PFSK-1 (cell line): Measurements from ENCODE around the gene SH3PXD2A. TPM values are rescaled to one million over a fixed set of nuclear protein-coding genes. Genes with fewer than 3 reads are reported as not detected.

Source experiments
- FOXP2 ChIP-seq: optimal IDR thresholded peaks from 2 replicates; pipeline ENCODE3; 2011; ENCODE audit warnings: borderline replicate concordance, control low read depth, inconsistent platforms; ENCODE audit not compliant: insufficient read depth; ENCODE audit errors: extremely low read length, extremely low read depth
- POLR2AphosphoS5 ChIP-seq: IDR thresholded peaks from 2 replicates; pipeline ENCODE4 v1.6.1; 2012; ENCODE audit warnings: low read depth, mild to moderate bottlenecking, control low read depth, low read length, moderate library complexity
- SIN3A ChIP-seq: IDR thresholded peaks from 2 replicates; pipeline ENCODE4 v1.6.1; 2012; ENCODE audit warnings: mild to moderate bottlenecking, low read length, moderate library complexity, borderline replicate concordance; ENCODE audit not compliant: insufficient read depth
- TAF1 ChIP-seq: IDR thresholded peaks from 2 replicates; pipeline ENCODE4 v1.6.1; 2012; ENCODE audit warnings: low read length, control low read depth, borderline replicate concordance; ENCODE audit not compliant: insufficient read depth
- polyA plus RNA-seq: library from polyadenylated mRNA; unstranded; fragments of >200 nt; gene quantifications from one replicate; pipeline ENCODE4 v1.2.1, GENCODE V29; 2012; ENCODE audit warnings: low read depth, missing spikeins; ENCODE audit not compliant: insufficient read length
- TF ChIP-seq, protein P1 (sequence below), 2 experiments: IDR thresholded peaks; 2 replicates each; pipeline versions ENCODE4 v1.6.1 to v1.8.0; 2011 to 2012; ENCODE audit warnings: low read depth in 2 of 2, low read length in 2 of 2, control low read depth in 1 of 2, inconsistent platforms in 1 of 2, mild to moderate bottlenecking in 1 of 2, moderate library complexity in 1 of 2; ENCODE audit not compliant: insufficient read depth in 1 of 2

Gene SH3PXD2A, protein sequence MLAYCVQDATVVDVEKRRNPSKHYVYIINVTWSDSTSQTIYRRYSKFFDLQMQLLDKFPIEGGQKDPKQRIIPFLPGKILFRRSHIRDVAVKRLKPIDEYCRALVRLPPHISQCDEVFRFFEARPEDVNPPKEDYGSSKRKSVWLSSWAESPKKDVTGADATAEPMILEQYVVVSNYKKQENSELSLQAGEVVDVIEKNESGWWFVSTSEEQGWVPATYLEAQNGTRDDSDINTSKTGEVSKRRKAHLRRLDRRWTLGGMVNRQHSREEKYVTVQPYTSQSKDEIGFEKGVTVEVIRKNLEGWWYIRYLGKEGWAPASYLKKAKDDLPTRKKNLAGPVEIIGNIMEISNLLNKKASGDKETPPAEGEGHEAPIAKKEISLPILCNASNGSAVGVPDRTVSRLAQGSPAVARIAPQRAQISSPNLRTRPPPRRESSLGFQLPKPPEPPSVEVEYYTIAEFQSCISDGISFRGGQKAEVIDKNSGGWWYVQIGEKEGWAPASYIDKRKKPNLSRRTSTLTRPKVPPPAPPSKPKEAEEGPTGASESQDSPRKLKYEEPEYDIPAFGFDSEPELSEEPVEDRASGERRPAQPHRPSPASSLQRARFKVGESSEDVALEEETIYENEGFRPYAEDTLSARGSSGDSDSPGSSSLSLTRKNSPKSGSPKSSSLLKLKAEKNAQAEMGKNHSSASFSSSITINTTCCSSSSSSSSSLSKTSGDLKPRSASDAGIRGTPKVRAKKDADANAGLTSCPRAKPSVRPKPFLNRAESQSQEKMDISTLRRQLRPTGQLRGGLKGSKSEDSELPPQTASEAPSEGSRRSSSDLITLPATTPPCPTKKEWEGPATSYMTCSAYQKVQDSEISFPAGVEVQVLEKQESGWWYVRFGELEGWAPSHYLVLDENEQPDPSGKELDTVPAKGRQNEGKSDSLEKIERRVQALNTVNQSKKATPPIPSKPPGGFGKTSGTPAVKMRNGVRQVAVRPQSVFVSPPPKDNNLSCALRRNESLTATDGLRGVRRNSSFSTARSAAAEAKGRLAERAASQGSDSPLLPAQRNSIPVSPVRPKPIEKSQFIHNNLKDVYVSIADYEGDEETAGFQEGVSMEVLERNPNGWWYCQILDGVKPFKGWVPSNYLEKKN
- 19.3 TPM for polyA plus RNA-seq

DNA sequence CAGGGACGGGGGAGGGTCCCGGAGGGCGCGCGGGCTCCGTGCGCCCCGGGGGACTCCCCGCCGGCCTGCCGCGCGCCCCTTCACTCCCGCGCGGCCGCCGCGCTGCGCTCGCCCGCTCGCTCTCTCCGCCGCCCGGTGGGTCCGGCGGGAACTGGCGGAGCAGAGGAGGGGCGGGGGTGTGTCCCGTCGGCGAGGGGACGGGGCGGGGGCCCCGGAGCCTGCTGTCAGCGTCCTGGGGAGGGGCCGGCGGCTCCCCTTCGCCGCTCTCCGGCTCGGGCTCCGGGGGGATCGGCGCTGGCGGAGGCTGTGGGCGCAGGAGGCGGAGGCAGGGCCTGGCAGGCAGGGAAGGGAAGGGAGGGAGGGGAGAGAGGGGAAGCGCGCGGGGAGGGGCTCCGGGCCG, at the start of gene SH3PXD2A:
Gene SH3PXD2A, minus strand, starts transcription at position 153 of the 400 bp plus-strand sequence. CDS start 310 bp downstream, outside the sequence.
- TF ChIP-seq, protein P1, sequence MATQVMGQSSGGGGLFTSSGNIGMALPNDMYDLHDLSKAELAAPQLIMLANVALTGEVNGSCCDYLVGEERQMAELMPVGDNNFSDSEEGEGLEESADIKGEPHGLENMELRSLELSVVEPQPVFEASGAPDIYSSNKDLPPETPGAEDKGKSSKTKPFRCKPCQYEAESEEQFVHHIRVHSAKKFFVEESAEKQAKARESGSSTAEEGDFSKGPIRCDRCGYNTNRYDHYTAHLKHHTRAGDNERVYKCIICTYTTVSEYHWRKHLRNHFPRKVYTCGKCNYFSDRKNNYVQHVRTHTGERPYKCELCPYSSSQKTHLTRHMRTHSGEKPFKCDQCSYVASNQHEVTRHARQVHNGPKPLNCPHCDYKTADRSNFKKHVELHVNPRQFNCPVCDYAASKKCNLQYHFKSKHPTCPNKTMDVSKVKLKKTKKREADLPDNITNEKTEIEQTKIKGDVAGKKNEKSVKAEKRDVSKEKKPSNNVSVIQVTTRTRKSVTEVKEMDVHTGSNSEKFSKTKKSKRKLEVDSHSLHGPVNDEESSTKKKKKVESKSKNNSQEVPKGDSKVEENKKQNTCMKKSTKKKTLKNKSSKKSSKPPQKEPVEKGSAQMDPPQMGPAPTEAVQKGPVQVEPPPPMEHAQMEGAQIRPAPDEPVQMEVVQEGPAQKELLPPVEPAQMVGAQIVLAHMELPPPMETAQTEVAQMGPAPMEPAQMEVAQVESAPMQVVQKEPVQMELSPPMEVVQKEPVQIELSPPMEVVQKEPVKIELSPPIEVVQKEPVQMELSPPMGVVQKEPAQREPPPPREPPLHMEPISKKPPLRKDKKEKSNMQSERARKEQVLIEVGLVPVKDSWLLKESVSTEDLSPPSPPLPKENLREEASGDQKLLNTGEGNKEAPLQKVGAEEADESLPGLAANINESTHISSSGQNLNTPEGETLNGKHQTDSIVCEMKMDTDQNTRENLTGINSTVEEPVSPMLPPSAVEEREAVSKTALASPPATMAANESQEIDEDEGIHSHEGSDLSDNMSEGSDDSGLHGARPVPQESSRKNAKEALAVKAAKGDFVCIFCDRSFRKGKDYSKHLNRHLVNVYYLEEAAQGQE (IDR thresholded peaks at IDR 0.05; ENCODE audit: insufficient read depth in 1 of 2, low read depth in 2 of 2, low read length in 2 of 2) = no peak
- TF ChIP-seq FOXP2 (no peak), POLR2AphosphoS5 (no peak), SIN3A (no peak), TAF1 (no peak)

DNA sequence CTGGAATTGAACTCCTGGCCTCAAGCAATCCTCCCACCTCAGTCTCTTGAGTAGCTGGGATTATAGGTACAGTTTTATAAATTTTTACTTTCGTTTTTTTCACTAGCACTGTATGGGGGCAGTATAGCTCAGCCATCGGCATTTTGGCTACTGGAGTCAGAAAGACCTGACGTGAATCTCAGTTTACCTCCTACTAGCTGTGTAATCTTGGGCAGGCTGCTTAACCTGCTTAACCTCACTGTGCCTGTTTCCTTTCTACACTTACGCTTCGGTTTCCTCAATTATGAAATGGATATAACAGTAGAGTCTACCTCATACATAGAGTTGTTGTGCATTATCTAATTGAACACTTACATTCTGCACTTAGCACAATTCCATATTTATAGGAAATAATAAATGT, 45.9 kb upstream of the SH3PXD2A start:
- no peak for TF ChIP-seq SIN3A
- TF ChIP-seq FOXP2 = no peak
- TF ChIP-seq, protein P1 (IDR thresholded peaks at IDR 0.05; ENCODE audit: insufficient read depth in 1 of 2, low read depth in 2 of 2, low read length in 2 of 2) = no peak
- TF ChIP-seq TAF1 = no peak
- TF ChIP-seq POLR2AphosphoS5 = no peak

DNA sequence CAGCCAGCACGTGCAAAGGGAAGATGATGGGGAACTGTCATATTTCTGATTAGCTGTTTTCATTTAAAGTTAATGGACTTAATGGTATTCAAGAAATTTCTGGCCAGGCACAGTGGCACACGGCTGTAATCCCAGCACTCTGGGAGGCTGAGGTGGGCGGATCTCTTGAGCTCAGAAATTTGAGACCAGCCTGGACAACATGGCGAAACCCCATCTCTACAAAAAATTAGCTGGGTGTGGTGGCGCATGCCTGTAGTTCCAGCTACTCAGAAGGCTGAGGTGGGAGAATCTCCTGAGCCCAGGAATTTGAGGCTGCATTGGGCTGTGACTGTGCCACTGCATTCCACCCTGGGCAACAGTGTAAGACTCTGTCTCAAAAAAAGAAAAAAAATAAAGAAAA, 43.9 kb upstream of the SH3PXD2A start:
- no peak for TF ChIP-seq FOXP2
- TF ChIP-seq SIN3A = no peak
- no peak for TF ChIP-seq TAF1
- TF ChIP-seq, protein P1 (IDR thresholded peaks at IDR 0.05; ENCODE audit: insufficient read depth in 1 of 2, low read depth in 2 of 2, low read length in 2 of 2) = no peak
- TF ChIP-seq POLR2AphosphoS5 = no peak

DNA sequence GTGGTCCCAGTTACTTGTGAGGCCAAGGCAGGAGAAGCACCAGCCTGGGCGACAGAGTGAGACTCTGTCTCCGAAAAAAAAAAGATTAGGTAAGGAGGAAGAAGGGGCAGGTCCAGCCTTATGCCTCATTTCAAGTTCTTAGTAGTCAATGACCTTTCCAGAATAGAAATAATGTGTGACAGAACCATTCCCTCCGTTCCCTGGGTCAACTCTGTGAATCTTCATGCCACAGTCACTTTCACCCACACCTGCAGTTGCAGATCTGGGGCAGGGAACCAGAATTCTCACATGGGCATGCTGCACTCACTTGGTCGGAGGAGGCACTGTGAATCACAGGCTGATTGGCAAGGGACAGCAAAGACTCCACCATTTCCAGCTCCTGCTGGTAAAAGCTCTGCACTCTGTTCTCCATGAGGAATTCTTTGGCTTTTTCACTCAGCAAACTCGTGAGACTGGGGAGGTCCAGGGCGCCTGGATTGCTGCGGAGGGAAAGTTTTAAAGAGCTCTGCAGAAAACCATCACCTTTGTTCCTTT, 41.9 kb upstream of the SH3PXD2A start:
- TF ChIP-seq, protein P1 (IDR thresholded peaks at IDR 0.05; ENCODE audit: insufficient read depth in 1 of 2, low read depth in 2 of 2, low read length in 2 of 2) = no peak
- TF ChIP-seq POLR2AphosphoS5 = no peak
